Parathyroid adenoma (tissue), 2 donors: ENCODE measurements around the gene LPP.

ENCODE experiments used
- H2AFZ ChIP-seq: fragments of 300-600 bp; sonication (generic); one replicate; pipeline ENCODE4 v1.7.0; 2017; ENCODE audit warnings: antibody characterized with exemption, mild to moderate bottlenecking
- H3K27ac ChIP-seq: fragments of 300-600 bp; sonication (generic); one replicate; pipeline ENCODE4 v1.7.0; 2017
- H3K27me3 ChIP-seq: fragments of 300-600 bp; sonication (generic); one replicate; pipeline ENCODE4 v1.7.0; 2017; ENCODE audit warnings: low read length; ENCODE audit not compliant: control insufficient read depth, insufficient read depth
- H3K36me3 ChIP-seq: fragments of 300-600 bp; sonication (generic); one replicate; pipeline ENCODE4 v1.7.0; 2017; ENCODE audit warnings: low read length; ENCODE audit not compliant: control insufficient read depth, insufficient read depth
- H3K4me1 ChIP-seq: fragments of 300-600 bp; sonication (generic); one replicate; pipeline ENCODE4 v1.7.0; 2017; ENCODE audit warnings: control low read depth
- H3K4me2 ChIP-seq: fragments of 300-600 bp; sonication (generic); one replicate; pipeline ENCODE4 v1.7.0; 2017; ENCODE audit warnings: low read length
- H3K4me3 ChIP-seq: fragments of 300-600 bp; sonication (generic); one replicate; pipeline ENCODE4 v1.7.0; 2017; ENCODE audit warnings: low read depth, low read length
- H3K79me2 ChIP-seq: fragments of 300-600 bp; sonication (generic); one replicate; pipeline ENCODE4 v1.7.0; 2017; ENCODE audit warnings: control low read depth
- H3K9ac ChIP-seq: fragments of 300-600 bp; sonication (generic); one replicate; pipeline ENCODE4 v1.7.0; 2017; ENCODE audit warnings: mild to moderate bottlenecking
- H3K9me3 ChIP-seq: fragments of 300-600 bp; sonication (generic); one replicate; pipeline ENCODE4 v1.7.0; 2017; ENCODE audit warnings: low read length; ENCODE audit not compliant: control insufficient read depth
- TF ChIP-seq, protein P1 (sequence below): fragments of 300-600 bp; sonication (generic); IDR thresholded peaks from one replicate; pipeline ENCODE4 v1.7.0; 2017; ENCODE audit warnings: antibody characterized with exemption, mild to moderate bottlenecking
- donor health status: primary hyperparathyroidism.

LPP gene

DNA sequence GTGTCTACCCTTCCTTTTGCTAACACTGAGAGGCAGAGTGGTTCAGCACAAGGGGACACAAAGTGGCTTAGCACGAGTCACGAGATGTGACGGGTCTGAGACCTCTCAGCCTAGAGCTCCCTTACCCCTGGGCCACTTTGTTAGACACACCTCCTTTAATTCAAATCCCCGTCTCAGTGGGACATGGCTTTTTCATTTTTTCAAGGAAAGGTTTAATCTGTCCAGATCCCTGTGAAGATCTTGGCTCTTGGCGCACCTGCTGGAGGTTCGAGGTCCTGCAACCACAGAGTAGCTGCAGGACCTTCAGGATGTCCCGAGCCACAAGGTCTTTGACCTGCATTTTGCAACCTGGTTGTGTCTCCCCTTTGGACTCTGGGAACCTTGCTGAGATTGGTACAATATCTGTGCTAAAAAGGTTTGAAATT lies 52.0 kb downstream of the LPP start:
- H3K4me3 ChIP-seq = no peak overlapping the region
- H3K27me3 ChIP-seq = no peaks in the 10 kb centered on the region
- no peaks in the 10 kb centered on the region for H3K9me3 ChIP-seq
- H3K4me2 ChIP-seq = no peak overlapping the region
- no peak overlapping the region for H2AFZ ChIP-seq
- H3K9ac ChIP-seq = no peak overlapping the region
- H3K36me3 ChIP-seq = no peaks in the 10 kb centered on the region
- peaks cover 3% of the 10 kb centered on the region for H3K4me1 ChIP-seq
- H3K27ac ChIP-seq = no peak overlapping the region
- peaks cover 8% of the 10 kb centered on the region for H3K79me2 ChIP-seq
- TF ChIP-seq, protein P1, sequence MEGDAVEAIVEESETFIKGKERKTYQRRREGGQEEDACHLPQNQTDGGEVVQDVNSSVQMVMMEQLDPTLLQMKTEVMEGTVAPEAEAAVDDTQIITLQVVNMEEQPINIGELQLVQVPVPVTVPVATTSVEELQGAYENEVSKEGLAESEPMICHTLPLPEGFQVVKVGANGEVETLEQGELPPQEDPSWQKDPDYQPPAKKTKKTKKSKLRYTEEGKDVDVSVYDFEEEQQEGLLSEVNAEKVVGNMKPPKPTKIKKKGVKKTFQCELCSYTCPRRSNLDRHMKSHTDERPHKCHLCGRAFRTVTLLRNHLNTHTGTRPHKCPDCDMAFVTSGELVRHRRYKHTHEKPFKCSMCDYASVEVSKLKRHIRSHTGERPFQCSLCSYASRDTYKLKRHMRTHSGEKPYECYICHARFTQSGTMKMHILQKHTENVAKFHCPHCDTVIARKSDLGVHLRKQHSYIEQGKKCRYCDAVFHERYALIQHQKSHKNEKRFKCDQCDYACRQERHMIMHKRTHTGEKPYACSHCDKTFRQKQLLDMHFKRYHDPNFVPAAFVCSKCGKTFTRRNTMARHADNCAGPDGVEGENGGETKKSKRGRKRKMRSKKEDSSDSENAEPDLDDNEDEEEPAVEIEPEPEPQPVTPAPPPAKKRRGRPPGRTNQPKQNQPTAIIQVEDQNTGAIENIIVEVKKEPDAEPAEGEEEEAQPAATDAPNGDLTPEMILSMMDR = peak; percentile 65

DNA sequence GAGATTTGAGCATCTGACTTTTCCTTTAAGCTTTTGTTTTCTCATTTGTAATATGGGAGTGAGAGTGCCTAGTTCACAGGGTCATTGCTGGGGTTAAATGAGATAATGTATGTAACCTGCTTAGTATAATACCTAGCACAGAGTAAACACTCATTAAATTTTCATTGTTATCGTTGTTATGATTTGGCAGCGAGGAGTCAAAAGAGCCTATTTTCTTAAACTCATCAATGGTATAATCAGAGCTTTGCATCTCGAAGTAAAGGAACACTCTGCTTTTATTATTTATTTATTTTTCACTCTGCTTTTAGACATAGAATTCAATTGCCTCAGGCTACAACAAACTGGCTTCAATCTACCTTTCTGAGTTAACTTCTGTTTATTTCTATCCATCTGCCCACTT lies 52.8 kb downstream of the LPP start:
- H3K4me1 ChIP-seq = peaks cover 3% of the 10 kb centered on the region
- H3K4me3 ChIP-seq = no peak overlapping the region
- H3K36me3 ChIP-seq = no peaks in the 10 kb centered on the region
- no peak overlapping the region for H3K9ac ChIP-seq
- no peak overlapping the region for H2AFZ ChIP-seq
- TF ChIP-seq, protein P1 = no peak
- no peaks in the 10 kb centered on the region for H3K9me3 ChIP-seq
- H3K27ac ChIP-seq = no peak overlapping the region
- no peak overlapping the region for H3K4me2 ChIP-seq
- H3K79me2 ChIP-seq = peaks cover 8% of the 10 kb centered on the region
- no peaks in the 10 kb centered on the region for H3K27me3 ChIP-seq

DNA sequence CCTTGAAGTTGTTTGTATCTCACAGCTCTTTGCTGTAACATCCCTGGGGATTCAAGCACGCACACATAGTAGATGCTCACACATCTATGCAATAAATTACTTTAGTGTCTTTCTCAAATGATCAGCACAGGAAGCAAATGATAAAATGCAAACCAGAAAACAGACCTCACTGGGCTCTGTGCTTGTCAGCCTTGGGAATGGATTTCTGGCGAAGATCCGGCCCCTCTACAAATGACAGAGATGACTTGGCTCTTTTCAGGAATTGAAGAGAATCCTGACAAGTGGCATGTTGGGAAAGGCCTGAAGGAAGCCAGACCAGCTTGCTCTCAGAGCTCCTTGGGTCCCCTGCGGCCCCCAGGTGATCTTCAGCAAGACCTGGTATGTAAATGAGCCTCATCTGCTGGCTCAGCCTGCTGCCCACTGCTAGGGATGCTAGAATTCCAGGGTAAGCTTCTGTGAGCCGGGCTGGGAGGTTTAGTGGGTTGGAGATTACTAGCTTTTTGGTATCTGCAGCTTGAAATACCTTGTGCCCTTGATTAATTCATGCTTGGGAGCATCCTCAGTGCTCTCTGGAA lies 54.1 kb downstream of the LPP start:
- H3K27ac ChIP-seq = no peak overlapping the region
- H3K4me1 ChIP-seq = peaks cover 3% of the 10 kb centered on the region
- TF ChIP-seq, protein P1 = no peak
- H3K9me3 ChIP-seq = no peaks in the 10 kb centered on the region
- H3K4me2 ChIP-seq = no peak overlapping the region
- no peak overlapping the region for H2AFZ ChIP-seq
- H3K4me3 ChIP-seq = no peak overlapping the region
- no peaks in the 10 kb centered on the region for H3K36me3 ChIP-seq
- H3K79me2 ChIP-seq = peaks cover 8% of the 10 kb centered on the region
- H3K27me3 ChIP-seq = no peaks in the 10 kb centered on the region
- H3K9ac ChIP-seq = no peak overlapping the region

DNA sequence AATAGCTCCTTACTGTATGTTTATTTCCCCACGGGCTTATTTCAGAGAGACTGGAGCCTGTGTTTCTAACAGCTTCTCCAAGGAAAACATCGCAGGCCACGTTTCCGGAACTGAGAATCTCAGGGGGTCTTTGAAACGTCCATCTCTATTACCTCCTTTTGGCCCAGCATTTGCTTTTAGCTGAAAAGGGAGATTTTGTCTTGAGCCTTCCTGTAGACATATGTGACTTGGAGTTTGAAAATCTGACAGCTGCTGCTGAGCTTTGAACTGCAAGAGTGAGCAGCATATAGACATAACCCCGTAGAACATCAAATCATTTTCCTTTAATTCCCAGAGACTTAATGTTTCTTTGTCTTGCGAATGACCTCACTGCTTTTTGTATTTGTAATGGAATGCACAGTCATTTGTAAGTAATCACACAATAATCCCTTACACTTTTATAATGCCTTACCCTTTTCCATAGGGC lies 54.6 kb downstream of the LPP start:
- Histone ChIP-seq H3K4me2 (no peak overlapping the region), H2AFZ (no peak overlapping the region), H3K4me1 (peaks cover 3% of the 10 kb centered on the region), H3K27me3 (no peaks in the 10 kb centered on the region), H3K9ac (no peak overlapping the region), H3K79me2 (peaks cover 8% of the 10 kb centered on the region), H3K9me3 (no peaks in the 10 kb centered on the region), H3K36me3 (no peaks in the 10 kb centered on the region), H3K27ac (no peak overlapping the region), H3K4me3 (no peak overlapping the region)
- TF ChIP-seq, protein P1 = no peak

GRCh38 chr3:188209034-188209433 lies 55.1 kb downstream of the LPP start:
- Histone ChIP-seq H3K9me3 (no peaks in the 10 kb centered on the region), H3K27ac (no peak overlapping the region)

More at GRCh38 chr3:188209034-188209433, 55.1 kb downstream of the LPP start:
- Histone ChIP-seq H3K4me3 (no peak overlapping the region), H3K9ac (no peak overlapping the region), H3K27me3 (no peaks in the 10 kb centered on the region), H3K4me2 (no peak overlapping the region), H2AFZ (no peak overlapping the region), H3K36me3 (no peaks in the 10 kb centered on the region), H3K79me2 (peaks cover 4% of the 10 kb centered on the region), H3K4me1 (peaks cover 3% of the 10 kb centered on the region)
- TF ChIP-seq, protein P1 = no peak
